SK-N-SH treated with all-trans-retinoic acid at 6 μM for 48 hours (cell line): Measurements from ENCODE around the gene PRSS27.
A peak's percentile ranks its signal among the peaks of the same experiment; 100 is the strongest.
"Not testable (repeated sequence)": the region's sequence is repeated elsewhere in the genome, so short reads cannot be mapped to it uniquely, and the experiment has no call there.

ENCODE experiments used
- ATAC-seq: fragments of 200-7000 bp; cut with Tn5 transposase; 3 replicates; pipeline ENCODE4 v1.9.1; 2020; ENCODE audit warnings: mild to moderate bottlenecking, moderate library complexity
- ARNTL ChIP-seq: fragments of 450-650 bp; formaldehyde crosslinking; IDR thresholded peaks from 2 replicates; pipeline ENCODE4 v1.5.0; 2020; ENCODE audit warnings: low read depth, mild to moderate bottlenecking, moderate library complexity, borderline replicate concordance
- CSDC2 ChIP-seq: fragments of 250-450 bp; sonication (Bioruptor Pico); IDR thresholded peaks from 2 replicates; pipeline ENCODE4 v1.5.0; 2020; ENCODE audit warnings: mild to moderate bottlenecking, moderate library complexity
- ESRRG ChIP-seq: fragments of 250-450 bp; sonication (Bioruptor Pico); IDR thresholded peaks from 2 replicates; pipeline ENCODE4 v1.6.1; 2021; ENCODE audit warnings: mild to moderate bottlenecking
- PPARA ChIP-seq: fragments of 250-450 bp; sonication (Bioruptor Pico); IDR thresholded peaks from 2 replicates; pipeline ENCODE4 v1.5.0; 2020; ENCODE audit warnings: mild to moderate bottlenecking, borderline replicate concordance
- RARB ChIP-seq: fragments of 250-450 bp; sonication (Bioruptor Pico); IDR thresholded peaks from 2 replicates; pipeline ENCODE4 v1.8.0; 2021; ENCODE audit warnings: mild to moderate bottlenecking, moderate library complexity
- TCF4 ChIP-seq: fragments of 250-450 bp; sonication (Bioruptor Pico); IDR thresholded peaks from 2 replicates; pipeline ENCODE4 v1.8.0; 2021; ENCODE audit warnings: mild to moderate bottlenecking, moderate library complexity, borderline replicate concordance
- TOX ChIP-seq: fragments of 250-450 bp; sonication (Bioruptor Pico); IDR thresholded peaks from 2 replicates; pipeline ENCODE4 v1.8.0; 2021; ENCODE audit warnings: mild to moderate bottlenecking, moderate library complexity, borderline replicate concordance
- ZC3H10 ChIP-seq: fragments of 250-450 bp; sonication (Bioruptor Pico); IDR thresholded peaks from 2 replicates; pipeline ENCODE4 v1.5.1; 2021; ENCODE audit warnings: mild to moderate bottlenecking, moderate library complexity
- ZFP30 ChIP-seq: fragments of 450-650 bp; formaldehyde crosslinking; IDR thresholded peaks from 2 replicates; pipeline ENCODE4 v1.5.0; 2022; ENCODE audit warnings: mild to moderate bottlenecking, moderate library complexity
- ZNF565 ChIP-seq: fragments of 450-650 bp; formaldehyde crosslinking; conservative IDR thresholded peaks from 2 replicates; pipeline ENCODE4 v1.5.0; 2020; ENCODE audit warnings: low read depth, mild to moderate bottlenecking, moderate library complexity
- ZNF70 ChIP-seq: fragments of 450-650 bp; formaldehyde crosslinking; IDR thresholded peaks from 2 replicates; pipeline ENCODE4 v1.5.0; 2020; ENCODE audit warnings: mild to moderate bottlenecking, moderate library complexity
- ZNF8 ChIP-seq: fragments of 450-650 bp; formaldehyde crosslinking; IDR thresholded peaks from 2 replicates; pipeline ENCODE4 v1.5.0; 2020; ENCODE audit warnings: mild to moderate bottlenecking, moderate library complexity
- TF ChIP-seq, protein P1 (sequence below): fragments of 250-450 bp; sonication (Bioruptor Pico); IDR thresholded peaks from 2 replicates; pipeline ENCODE4 v1.8.0; 2020; ENCODE audit warnings: mild to moderate bottlenecking, moderate library complexity, borderline replicate concordance
- TF ChIP-seq, protein P2 (sequence below): fragments of 250-450 bp; sonication (Bioruptor Pico); IDR thresholded peaks from 2 replicates; pipeline ENCODE4 v1.8.0; 2021; ENCODE audit warnings: low read depth, mild to moderate bottlenecking, moderate library complexity, borderline replicate concordance
- TF ChIP-seq, protein P3 (sequence below): fragments of 250-450 bp; sonication (Bioruptor Pico); IDR thresholded peaks from 2 replicates; pipeline ENCODE4 v1.5.0; 2020; ENCODE audit warnings: mild to moderate bottlenecking, moderate library complexity

The PRSS27 gene

DNA sequence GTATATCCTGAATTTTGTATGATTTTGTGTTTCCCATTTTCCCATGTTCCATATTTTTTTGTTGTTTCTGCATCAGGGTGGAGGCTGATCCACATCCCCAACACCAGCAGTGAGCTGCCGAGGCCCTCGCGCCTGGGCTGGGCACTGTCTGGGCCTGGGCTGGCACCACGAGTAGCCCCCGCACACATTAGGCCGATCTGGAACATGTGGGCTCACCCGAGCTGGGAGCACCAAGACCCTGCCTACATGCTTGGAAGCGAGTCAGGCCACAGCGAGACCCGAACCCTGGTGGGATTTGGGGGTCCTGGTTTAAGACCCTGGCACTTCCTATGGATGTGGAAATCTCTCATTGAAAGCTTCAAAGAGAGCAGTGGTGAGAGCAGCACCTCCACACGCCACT is 29.2 kb downstream of the PRSS27 start (continued):
- TF ChIP-seq, protein P1, sequence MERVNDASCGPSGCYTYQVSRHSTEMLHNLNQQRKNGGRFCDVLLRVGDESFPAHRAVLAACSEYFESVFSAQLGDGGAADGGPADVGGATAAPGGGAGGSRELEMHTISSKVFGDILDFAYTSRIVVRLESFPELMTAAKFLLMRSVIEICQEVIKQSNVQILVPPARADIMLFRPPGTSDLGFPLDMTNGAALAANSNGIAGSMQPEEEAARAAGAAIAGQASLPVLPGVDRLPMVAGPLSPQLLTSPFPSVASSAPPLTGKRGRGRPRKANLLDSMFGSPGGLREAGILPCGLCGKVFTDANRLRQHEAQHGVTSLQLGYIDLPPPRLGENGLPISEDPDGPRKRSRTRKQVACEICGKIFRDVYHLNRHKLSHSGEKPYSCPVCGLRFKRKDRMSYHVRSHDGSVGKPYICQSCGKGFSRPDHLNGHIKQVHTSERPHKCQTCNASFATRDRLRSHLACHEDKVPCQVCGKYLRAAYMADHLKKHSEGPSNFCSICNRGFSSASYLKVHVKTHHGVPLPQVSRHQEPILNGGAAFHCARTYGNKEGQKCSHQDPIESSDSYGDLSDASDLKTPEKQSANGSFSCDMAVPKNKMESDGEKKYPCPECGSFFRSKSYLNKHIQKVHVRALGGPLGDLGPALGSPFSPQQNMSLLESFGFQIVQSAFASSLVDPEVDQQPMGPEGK: no peak
- TF ChIP-seq, all 23 proteins: peak for 0

DNA sequence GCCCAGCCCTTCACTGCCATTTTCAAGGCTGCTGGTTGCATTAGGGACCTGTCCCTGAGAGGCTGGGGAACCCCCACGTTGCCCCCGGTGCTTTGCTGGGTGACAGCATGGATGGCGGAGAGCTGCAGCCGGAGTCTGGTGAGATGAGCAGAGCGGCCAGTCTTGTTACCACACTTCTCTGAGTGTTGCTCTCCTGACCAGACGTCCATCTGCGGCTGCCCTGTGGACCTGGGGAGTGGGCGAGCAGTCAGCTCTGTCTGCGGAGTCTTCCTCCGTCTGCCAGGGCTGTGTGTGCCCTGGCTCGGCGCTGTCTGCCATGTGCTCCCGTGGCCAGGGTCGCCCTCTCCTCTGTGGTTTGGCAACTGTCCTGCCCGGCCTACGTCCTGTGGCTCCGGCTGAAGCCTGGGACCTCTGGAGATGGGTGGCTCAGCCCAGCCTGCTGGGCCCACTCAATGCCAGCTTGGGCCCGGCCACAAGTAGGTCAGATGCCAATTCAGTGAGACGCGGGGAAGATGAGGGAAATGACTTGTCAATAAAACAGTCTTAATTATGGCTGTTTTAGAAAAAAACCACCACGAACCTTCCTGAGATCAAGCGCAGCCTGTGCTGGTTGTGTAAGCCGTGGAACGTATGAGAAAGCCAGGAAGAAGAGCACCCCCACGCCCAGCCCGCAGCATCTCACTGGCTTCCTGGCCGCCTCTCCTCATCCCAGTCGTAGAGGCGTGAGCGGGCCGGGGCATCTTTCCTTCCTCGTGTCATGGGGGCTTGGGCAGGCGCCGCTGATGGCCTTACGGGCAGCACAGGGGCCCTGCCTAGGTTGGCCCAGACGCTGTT is 29.8 kb downstream of the PRSS27 start:
- no peak for TF ChIP-seq ESRRG (CRISPR knock-in tag)
- TF ChIP-seq ZNF8 (CRISPR knock-in tag): no peak
- TF ChIP-seq RARB (CRISPR knock-in tag): no peak
- no peak for TF ChIP-seq ZC3H10
- no peak for TF ChIP-seq TOX (CRISPR knock-in tag)
- TF ChIP-seq ZNF70 (CRISPR knock-in tag): no peak
- no peak; the same call in 2 of the 3 replicates for ATAC-seq

DNA sequence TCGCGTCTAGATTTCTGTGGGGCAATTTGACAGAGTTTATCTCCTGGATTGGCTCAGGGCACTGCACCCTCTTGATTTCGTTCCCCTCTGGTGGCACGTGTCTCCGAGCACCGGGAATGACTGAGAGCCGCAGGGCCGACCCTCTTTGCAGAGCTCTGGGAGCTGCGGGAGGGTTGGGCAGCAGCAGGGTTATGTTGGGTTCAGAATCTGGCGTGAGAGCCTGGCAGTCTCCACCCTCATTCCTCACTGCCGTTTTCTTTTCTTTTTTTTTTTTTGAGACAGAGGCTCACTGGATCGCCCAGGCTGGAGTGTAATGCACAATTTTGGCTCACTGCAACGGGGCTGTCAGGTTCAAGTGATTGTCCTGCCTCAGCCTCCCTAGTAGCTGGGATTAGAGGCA is 30.6 kb downstream of the PRSS27 start:
- ATAC-seq: not testable (repeated sequence)

DNA sequence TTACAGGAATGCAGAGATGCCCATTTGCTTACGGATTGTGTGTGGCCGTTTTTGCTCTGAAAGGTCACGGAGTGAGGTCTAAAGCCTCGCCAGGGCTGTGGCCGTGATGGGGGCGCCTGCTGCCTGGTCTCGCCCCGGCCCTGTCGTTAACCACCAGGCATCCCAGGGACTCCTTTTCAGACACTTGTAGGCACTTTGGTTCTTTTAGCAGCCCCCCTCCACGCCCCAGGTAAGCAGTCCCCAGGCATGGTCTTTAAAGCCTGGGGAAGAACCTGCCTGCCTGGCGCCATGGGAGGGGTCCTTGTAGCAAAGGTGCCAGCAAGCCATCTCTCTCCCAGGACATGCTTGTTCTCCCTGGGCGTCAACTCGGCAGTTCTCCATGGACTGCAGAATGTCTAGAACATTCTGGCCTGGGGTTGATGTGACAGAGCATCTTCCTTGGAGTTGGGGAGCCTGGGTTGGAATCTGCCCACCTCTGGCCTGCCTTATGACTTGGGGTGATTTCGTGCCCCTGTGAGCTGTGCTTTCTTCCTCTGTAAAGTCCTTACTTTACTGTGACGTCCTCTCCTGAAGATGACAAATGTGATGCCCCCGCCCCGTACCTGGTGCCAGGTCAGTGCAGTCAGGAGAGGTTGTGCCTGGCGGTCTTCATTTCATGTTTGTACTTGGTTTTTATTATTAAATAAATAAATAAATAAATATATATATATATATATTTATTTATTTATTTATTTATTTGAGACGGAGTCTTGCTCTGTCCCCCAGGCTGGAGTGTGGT is 32.3 kb downstream of the PRSS27 start:
- TF ChIP-seq ZNF70 (CRISPR knock-in tag) (no peak), RARB (CRISPR knock-in tag) (no peak), ZNF8 (CRISPR knock-in tag) (no peak), ARNTL (CRISPR knock-in tag) (no peak), TCF4 (no peak), PPARA (CRISPR knock-in tag) (no peak), ZC3H10 (no peak), ZFP30 (no peak), ZNF565 (CRISPR knock-in tag) (no peak), CSDC2 (CRISPR knock-in tag) (no peak)
- TF ChIP-seq, protein P2, sequence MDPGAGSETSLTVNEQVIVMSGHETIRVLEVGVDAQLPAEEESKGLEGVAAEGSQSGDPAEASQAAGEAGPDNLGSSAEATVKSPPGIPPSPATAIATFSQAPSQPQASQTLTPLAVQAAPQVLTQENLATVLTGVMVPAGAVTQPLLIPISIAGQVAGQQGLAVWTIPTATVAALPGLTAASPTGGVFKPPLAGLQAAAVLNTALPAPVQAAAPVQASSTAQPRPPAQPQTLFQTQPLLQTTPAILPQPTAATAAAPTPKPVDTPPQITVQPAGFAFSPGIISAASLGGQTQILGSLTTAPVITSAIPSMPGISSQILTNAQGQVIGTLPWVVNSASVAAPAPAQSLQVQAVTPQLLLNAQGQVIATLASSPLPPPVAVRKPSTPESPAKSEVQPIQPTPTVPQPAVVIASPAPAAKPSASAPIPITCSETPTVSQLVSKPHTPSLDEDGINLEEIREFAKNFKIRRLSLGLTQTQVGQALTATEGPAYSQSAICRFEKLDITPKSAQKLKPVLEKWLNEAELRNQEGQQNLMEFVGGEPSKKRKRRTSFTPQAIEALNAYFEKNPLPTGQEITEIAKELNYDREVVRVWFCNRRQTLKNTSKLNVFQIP: no peak
- TF ChIP-seq, protein P1: no peak
- TF ChIP-seq, all 23 proteins: peak for 0
- no peak for ATAC-seq

DNA sequence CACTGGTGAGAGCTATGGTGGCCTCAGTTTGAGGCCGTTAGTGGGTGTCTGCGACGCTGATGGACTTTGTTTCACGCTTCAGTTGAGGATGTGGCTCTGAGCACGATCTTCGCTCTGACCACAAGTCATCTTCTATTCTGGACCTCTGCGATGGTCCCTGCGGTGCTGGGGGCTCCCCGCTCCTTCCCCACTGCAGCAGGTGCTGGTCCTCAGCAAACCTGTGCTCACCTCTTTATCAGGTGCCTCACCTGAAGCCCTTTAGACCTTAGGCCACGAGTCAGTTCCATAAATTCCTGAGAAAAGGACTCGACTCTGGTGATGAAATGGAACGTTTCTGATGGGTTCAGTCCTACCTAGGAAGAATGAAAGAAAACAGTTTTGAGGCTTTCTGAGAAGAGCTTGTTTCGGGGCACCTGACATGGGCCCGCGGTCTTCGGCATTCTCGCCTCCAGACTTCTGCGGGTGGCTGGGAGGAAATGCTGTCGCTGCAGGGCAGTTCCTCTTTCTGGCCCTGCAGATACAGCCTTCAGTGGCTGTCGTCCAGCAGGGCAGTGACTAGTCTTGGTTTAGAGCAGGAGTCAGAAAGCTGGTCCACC is 33.0 kb downstream of the PRSS27 start:
- TF ChIP-seq ESRRG (CRISPR knock-in tag): no peak
- no peak for TF ChIP-seq ZFP30
- TF ChIP-seq, protein P3, sequence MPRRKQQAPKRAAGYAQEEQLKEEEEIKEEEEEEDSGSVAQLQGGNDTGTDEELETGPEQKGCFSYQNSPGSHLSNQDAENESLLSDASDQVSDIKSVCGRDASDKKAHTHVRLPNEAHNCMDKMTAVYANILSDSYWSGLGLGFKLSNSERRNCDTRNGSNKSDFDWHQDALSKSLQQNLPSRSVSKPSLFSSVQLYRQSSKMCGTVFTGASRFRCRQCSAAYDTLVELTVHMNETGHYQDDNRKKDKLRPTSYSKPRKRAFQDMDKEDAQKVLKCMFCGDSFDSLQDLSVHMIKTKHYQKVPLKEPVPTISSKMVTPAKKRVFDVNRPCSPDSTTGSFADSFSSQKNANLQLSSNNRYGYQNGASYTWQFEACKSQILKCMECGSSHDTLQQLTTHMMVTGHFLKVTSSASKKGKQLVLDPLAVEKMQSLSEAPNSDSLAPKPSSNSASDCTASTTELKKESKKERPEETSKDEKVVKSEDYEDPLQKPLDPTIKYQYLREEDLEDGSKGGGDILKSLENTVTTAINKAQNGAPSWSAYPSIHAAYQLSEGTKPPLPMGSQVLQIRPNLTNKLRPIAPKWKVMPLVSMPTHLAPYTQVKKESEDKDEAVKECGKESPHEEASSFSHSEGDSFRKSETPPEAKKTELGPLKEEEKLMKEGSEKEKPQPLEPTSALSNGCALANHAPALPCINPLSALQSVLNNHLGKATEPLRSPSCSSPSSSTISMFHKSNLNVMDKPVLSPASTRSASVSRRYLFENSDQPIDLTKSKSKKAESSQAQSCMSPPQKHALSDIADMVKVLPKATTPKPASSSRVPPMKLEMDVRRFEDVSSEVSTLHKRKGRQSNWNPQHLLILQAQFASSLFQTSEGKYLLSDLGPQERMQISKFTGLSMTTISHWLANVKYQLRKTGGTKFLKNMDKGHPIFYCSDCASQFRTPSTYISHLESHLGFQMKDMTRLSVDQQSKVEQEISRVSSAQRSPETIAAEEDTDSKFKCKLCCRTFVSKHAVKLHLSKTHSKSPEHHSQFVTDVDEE (CRISPR knock-in tag): no peak
- no peak for TF ChIP-seq CSDC2 (CRISPR knock-in tag)
- ATAC-seq: no peak

DNA sequence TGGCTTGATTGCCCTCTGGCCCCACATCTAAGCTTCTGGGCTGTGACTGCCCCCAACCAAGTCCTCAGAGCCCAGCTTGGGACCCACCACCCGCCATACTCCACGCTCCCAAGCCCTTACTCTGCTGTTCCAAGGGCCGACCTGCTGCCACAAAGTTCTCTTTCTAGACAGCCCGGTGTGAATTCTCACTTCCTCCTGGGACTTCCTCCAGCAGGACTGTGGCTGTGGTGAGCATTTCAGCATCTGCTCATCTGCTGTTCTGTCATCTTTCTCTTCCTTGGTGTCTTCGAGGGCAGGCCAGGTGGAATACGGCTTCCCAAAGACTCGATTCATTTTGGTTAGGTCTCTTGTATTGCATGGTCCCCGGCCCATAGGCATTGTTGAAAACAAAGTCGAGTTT is 33.9 kb downstream of the PRSS27 start:
- not testable (repeated sequence) for ATAC-seq

DNA sequence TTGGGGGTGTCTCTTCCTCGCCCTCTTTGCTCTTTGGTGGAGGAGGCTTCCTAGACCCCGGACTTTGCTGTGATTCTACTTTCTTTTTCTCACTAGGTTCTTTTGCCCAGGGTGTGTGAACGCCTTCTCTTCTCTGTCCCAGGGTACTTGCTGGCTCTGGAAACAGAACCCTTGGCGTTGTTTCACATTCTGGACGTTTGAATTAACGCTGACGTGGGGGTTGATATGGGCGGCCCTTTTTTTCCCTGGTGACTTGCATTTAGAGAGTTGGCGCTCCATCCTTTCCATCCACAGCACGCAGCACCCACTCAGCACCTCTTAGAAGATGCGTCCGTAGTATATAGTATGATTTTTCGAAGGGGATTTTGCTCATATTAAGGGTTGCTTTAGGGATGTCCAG is 37.0 kb downstream of the PRSS27 start:
- ATAC-seq: peak; percentile 17
